Activated T-cell treated with anti-CD3 and anti-CD28 coated beads, Interleukin-2, amount 50 U/mL, for 72 hours (primary cell): ENCODE data around the gene RAB10. TPM values are rescaled to one million over a fixed set of nuclear protein-coding genes. Genes with fewer than 3 reads are reported as not detected.

ENCODE experiments used
- total RNA-seq, 2 donors: library from RNA; stranded (reverse); gene quantifications; one replicate each; pipeline ENCODE4 v1.2.3, GENCODE V29; 2022

The RAB10 gene
- total RNA-seq, 2 donors from 2014 or later = 137 to 147 TPM

Other genes starting within 250 kb of the RAB10 start
- gene ASXL2, start 155.6 kb upstream of the RAB10 start, total RNA-seq = 10 to 100 TPM; 38.9 to 39.8 TPM
- 1 to 10 TPM; 4.0 to 4.2 TPM for gene KIF3C, start 51.6 kb upstream of the RAB10 start, total RNA-seq
- 1 to 10 TPM; 1.4 to 1.9 TPM for gene GAREM2, start 139.0 kb downstream of the RAB10 start, total RNA-seq
- gene HADHA, start 210.5 kb downstream of the RAB10 start, total RNA-seq = 100 to 1,000 TPM; 108 TPM
- 10 to 100 TPM; 79.7 to 89.0 TPM for gene HADHB, start 210.9 kb downstream of the RAB10 start, total RNA-seq